Activated CD8-positive, alpha-beta memory T cell treated with anti-CD3 and anti-CD28 coated beads, Interleukin-2, amount 50 U/mL, for 24 hours (primary cell): ENCODE measurements around the gene NBAS.
"Not testable (repeated sequence)": the region's sequence is repeated elsewhere in the genome, so short reads cannot be mapped to it uniquely, and the experiment has no call there.

Experiments used
- DNase-seq: peaks from one replicate; pipeline ENCODE4 v3.0.0-alpha.2; 2020; ENCODE audit errors: extremely low read depth

Gene NBAS

GRCh38 chr2:15412309-15412708, 148.8 kb downstream of the NBAS start:
- no peak for DNase-seq

DNA sequence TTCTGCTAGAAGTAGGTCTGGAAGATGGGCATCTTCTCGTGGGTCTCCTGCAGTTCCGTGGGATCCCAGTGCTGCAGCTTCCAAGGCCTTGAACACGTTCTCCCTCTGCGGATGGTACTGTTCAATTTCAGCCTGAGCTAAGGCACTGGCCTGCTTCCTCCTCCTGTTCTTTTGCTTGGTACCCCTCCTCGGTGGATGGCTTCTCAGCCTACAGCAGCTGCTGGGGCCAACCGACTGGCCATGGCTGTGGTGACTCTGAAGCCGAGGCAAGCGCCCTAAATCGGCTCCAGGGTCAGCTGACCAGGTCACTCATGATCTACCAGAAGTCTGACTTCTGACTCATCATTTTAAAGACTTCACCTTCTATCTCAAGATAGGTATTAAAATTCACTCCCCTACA, 150.2 kb downstream of the NBAS start:
- DNase-seq = no peak

- no peak for DNase-seq
These were observed 152.4 kb downstream of the NBAS start for GRCh38 chr2:15408759-15409158.

DNA sequence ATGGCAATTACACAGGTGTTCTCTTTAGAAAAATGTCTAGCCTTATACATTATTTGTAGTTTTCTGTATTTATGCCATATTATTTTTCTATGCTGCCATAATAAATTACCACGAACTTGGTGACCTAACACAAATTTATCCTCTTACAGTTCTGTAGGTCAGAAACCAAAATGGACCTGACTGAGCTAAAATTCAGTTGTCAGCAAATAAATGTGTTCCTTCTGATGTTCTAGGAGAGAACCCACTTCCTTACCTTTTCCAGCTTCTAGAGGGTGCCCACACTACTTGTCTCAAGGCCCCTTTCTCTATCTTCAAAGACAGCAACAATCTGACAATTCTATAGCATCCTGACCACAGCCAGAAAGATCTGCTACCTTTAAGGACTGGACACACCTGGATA, 153.5 kb downstream of the NBAS start:
- DNase-seq = no peak

GRCh38 chr2:15404511-15404910, 156.6 kb downstream of the NBAS start:
- DNase-seq = not testable (repeated sequence)

GRCh38 chr2:15400240-15400826, 160.8 kb downstream of the NBAS start:
- DNase-seq = no peak

GRCh38 chr2:15399241-15399640, 161.9 kb downstream of the NBAS start:
- DNase-seq = no peak

- no peak for DNase-seq
These were observed 169.4 kb downstream of the NBAS start for GRCh38 chr2:15391751-15392150.

DNA sequence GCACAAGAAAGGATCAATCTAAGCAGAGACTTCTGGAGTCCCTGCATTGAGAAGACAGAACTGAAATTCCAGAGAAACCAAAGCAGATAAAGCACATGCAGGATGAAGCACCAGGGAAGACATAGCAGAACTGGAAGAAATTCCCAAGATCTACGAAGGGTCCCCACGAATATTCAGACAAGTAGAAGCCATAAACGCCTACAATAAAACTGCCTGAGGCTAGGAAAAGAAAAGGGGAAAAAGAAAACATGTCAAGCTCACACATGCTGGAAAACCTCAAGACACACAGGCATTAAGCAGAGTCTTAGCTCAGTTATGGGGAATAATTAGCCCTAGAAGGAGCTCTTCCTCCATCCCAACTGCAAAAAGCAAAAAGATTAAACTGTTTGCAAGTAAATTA, 171.2 kb downstream of the NBAS start:
- no peak for DNase-seq

DNA sequence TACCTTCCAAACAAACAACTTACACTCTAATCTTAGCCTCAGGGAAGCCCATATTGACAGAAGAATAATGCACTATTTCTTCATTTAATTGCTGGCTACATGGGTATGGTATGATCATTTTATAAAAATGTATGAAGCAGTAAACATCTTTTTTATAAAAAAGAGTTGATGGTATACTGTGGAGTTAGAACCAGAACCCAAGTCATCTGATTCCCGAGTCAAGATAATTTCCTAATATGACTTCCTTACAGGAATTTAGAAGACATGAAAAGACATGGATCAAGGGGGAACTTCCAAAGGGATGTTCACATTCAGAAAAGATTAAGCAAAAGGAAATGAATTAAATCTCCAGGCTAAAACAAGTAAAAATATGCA, 171.8 kb downstream of the NBAS start:
- DNase-seq = no peak

DNA sequence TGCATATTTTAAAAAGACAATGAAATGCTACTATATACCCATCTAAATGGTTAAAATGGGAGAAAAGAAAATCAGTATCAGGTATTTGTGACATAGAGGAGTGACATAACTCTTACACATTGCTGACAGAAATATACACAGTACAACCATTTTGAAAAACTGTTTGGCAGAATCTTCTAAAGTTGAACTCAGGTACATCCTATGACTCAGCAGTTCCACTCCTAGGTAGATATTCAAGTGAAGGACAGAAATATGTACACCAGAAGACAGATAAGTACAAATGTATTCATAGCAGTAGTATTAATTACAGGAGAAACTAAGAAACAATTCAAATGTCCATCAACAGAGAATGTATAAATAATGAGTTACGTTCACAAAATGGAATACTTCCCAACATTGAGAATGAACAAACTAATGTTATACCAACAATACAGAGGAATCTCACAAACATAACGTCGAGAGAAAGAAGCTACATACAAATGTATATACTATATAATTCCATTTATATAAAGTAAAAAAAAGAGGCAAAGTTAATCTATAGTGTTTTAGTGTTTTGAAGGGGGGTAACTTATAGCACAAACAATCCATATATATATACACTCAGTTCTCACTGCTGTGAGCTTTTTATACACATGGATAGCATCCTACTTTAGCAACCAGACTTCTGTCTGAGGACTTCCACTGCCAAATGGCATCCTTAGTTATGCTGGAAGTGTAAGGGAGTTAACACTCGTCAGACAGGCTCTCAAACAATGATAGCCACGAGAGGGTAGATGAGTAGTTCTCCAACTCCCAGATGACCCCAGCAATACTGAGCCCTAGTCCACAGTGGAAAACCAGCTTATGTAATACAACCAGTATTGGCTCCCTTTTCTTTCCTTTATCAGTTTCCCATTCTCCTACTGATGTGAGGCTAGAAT, 172.5 kb downstream of the NBAS start:
- DNase-seq = no peak

- no peak for DNase-seq
These were observed 175.9 kb downstream of the NBAS start for GRCh38 chr2:15385184-15385583.

- DNase-seq = no peak
These were observed 177.3 kb downstream of the NBAS start for GRCh38 chr2:15383695-15384350.

GRCh38 chr2:15378148-15378908, 182.8 kb downstream of the NBAS start:
- no peak for DNase-seq

- DNase-seq = no peak
These were observed 183.9 kb downstream of the NBAS start for GRCh38 chr2:15377202-15377601.

GRCh38 chr2:15372019-15372418, 189.1 kb downstream of the NBAS start:
- no peak for DNase-seq

GRCh38 chr2:15369129-15369528, 192.0 kb downstream of the NBAS start:
- DNase-seq = no peak

DNA sequence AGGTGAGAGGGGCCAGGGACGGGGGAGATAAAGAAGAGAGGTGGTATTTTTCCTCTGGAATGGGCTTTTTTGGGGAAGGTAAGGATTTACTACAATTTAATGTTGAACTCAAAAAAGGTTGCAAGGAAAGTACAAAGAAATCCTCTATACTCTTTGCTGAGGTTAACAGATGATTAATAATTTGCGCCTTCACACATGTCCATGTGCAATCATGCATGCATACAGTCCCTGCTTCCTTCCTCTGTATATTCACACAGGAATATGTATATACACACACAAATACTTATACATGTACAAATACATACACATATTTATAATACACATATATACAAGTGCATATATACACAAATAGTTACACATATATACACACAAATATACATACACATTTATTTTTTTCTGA, 193.4 kb downstream of the NBAS start:
- DNase-seq = no peak

DNA sequence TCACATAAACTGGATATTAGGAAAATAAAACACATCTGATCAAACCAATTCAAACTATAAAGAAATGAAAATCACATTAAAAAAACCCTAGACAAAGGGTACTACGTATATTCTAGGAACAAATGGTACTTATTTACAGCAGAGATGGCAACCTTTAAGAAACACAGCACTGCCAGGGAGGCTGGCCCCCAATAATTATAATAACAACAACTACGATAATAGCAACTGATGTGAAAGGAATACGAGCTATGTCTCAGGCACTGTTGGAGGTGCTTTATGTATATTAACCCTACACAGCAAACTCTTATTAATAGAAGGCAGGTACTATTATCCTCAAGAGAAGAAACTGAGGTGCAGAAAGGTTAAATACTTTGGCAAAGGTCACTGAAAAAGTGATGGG, 193.9 kb downstream of the NBAS start:
- no peak for DNase-seq

GRCh38 chr2:15365411-15365810, 195.7 kb downstream of the NBAS start:
- no peak for DNase-seq

- no peak for DNase-seq
These were observed 196.6 kb downstream of the NBAS start for GRCh38 chr2:15364561-15364960.

DNA sequence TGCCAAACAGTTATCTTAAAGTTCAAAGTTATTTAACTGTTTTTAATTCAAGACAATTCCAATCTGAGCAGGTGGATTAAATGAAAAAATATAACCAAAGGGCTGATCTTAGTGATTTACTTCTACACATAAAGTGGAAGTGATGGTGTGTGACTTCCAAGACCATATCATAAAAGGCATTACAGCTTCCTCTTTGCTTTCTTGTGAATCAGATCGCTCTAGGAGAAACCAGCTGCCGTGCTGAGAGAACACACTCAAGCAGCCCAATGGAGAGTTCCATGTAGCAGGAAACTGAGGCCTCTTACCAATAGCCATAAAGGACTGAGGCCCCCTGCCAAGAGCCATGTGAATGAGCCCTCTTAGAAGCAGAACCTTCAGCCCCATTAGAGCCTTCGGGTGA, 197.4 kb downstream of the NBAS start:
- DNase-seq = no peak
